HepG2 (cell line): Measurements from ENCODE around the gene TFAP2A.

Experiments
- AFF4 ChIP-seq: sonication (generic); formaldehyde crosslinking; IDR thresholded peaks from 2 replicates; pipeline ENCODE4 v1.4.0; 2020; ENCODE audit warnings: missing genetic modification reagents
- CHD4 ChIP-seq: fragments of 200-600 bp; sonication (generic); IDR thresholded peaks from 2 replicates; pipeline ENCODE4 v1.7.0; 2017; ENCODE audit warnings: mild to moderate bottlenecking, low read length, borderline replicate concordance
- KMT2A ChIP-seq: sonication (generic); formaldehyde crosslinking; IDR thresholded peaks from 2 replicates; pipeline ENCODE4 v1.4.0; 2020; ENCODE audit warnings: missing genetic modification reagents
- WIZ ChIP-seq: sonication (generic); formaldehyde crosslinking; IDR thresholded peaks from 2 replicates; pipeline ENCODE4 v1.5.1; 2020; ENCODE audit warnings: mild to moderate bottlenecking, missing genetic modification reagents
- ZNF274 ChIP-seq: sonication (generic); formaldehyde crosslinking; IDR thresholded peaks from 2 replicates; pipeline ENCODE4 v1.5.1; 2020; ENCODE audit warnings: mild to moderate bottlenecking, missing genetic modification reagents
- ZNF605 ChIP-seq: sonication (generic); formaldehyde crosslinking; IDR thresholded peaks from 2 replicates; pipeline ENCODE4 v1.8.0; 2022; ENCODE audit warnings: mild to moderate bottlenecking, missing genetic modification reagents
- ZZZ3 ChIP-seq: sonication (generic); formaldehyde crosslinking; IDR thresholded peaks from 2 replicates; pipeline ENCODE4 v1.4.0; 2020; ENCODE audit warnings: missing genetic modification reagents, mild to moderate bottlenecking, borderline replicate concordance
- TF ChIP-seq, protein P1 (sequence below): sonication (generic); formaldehyde crosslinking; IDR thresholded peaks from 2 replicates; pipeline ENCODE4 v1.5.0; 2020; ENCODE audit warnings: mild to moderate bottlenecking, missing genetic modification reagents, moderate library complexity
- TF ChIP-seq, protein P2 (sequence below): fragments of 450-650 bp; IDR thresholded peaks from 2 replicates; pipeline ENCODE4 v1.6.1; 2017; ENCODE audit warnings: mild to moderate bottlenecking
- TF ChIP-seq, protein P3 (sequence below): sonication (generic); formaldehyde crosslinking; IDR thresholded peaks from 2 replicates; pipeline ENCODE4 v1.4.0; 2020; ENCODE audit warnings: missing genetic modification reagents

DNA sequence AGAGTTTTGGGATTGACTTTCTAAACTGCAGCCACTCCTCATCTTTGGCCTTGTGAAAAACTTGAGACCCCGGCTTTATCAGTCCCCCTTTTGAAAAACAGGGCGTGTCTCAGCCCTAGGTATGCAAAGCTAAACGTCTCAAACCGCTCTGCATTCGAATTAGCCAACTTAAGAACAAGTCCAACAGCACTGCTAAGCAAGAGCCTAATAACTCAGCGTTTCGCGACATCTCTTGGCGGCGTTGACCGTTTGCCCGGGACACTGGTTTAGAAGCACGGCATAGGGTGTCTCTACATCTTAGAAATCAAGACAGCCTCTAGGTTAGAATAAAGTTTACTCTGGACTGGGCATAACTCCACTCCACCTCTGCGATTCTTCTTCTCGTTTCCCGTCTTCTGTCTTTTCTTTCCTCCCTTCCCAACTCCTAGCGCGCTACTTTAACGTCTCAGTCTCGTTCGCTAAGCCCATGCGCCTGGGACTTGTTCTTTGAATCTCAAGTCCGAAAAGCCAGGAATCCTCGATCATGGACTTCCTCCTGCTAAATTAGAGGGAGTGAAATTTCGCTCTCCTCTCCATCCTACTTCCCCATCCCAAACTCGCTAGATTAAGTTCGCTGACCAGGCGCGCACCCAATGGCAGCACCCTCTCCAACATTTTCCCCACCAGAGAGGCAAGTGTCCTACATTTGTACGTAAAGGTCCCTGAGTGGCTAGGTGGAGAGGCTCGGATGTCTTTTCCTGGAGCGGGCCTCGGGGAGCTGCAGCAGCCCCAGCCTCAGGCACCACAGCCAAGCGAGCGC, 10.5 kb upstream of the TFAP2A start:
- TF ChIP-seq WIZ (no peak), ZNF274 (CRISPR knock-in tag) (no peak), ZZZ3 (CRISPR knock-in tag) (no peak), CHD4 (no peak), AFF4 (CRISPR knock-in tag) (no peak), KMT2A (CRISPR knock-in tag) (no peak), ZNF605 (CRISPR knock-in tag) (no peak)
- TF ChIP-seq, protein P1, sequence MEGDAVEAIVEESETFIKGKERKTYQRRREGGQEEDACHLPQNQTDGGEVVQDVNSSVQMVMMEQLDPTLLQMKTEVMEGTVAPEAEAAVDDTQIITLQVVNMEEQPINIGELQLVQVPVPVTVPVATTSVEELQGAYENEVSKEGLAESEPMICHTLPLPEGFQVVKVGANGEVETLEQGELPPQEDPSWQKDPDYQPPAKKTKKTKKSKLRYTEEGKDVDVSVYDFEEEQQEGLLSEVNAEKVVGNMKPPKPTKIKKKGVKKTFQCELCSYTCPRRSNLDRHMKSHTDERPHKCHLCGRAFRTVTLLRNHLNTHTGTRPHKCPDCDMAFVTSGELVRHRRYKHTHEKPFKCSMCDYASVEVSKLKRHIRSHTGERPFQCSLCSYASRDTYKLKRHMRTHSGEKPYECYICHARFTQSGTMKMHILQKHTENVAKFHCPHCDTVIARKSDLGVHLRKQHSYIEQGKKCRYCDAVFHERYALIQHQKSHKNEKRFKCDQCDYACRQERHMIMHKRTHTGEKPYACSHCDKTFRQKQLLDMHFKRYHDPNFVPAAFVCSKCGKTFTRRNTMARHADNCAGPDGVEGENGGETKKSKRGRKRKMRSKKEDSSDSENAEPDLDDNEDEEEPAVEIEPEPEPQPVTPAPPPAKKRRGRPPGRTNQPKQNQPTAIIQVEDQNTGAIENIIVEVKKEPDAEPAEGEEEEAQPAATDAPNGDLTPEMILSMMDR (CRISPR knock-in tag) = no peak
- TF ChIP-seq, protein P2, sequence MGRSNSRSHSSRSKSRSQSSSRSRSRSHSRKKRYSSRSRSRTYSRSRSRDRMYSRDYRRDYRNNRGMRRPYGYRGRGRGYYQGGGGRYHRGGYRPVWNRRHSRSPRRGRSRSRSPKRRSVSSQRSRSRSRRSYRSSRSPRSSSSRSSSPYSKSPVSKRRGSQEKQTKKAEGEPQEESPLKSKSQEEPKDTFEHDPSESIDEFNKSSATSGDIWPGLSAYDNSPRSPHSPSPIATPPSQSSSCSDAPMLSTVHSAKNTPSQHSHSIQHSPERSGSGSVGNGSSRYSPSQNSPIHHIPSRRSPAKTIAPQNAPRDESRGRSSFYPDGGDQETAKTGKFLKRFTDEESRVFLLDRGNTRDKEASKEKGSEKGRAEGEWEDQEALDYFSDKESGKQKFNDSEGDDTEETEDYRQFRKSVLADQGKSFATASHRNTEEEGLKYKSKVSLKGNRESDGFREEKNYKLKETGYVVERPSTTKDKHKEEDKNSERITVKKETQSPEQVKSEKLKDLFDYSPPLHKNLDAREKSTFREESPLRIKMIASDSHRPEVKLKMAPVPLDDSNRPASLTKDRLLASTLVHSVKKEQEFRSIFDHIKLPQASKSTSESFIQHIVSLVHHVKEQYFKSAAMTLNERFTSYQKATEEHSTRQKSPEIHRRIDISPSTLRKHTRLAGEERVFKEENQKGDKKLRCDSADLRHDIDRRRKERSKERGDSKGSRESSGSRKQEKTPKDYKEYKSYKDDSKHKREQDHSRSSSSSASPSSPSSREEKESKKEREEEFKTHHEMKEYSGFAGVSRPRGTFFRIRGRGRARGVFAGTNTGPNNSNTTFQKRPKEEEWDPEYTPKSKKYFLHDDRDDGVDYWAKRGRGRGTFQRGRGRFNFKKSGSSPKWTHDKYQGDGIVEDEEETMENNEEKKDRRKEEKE = no peak
- TF ChIP-seq, protein P3, sequence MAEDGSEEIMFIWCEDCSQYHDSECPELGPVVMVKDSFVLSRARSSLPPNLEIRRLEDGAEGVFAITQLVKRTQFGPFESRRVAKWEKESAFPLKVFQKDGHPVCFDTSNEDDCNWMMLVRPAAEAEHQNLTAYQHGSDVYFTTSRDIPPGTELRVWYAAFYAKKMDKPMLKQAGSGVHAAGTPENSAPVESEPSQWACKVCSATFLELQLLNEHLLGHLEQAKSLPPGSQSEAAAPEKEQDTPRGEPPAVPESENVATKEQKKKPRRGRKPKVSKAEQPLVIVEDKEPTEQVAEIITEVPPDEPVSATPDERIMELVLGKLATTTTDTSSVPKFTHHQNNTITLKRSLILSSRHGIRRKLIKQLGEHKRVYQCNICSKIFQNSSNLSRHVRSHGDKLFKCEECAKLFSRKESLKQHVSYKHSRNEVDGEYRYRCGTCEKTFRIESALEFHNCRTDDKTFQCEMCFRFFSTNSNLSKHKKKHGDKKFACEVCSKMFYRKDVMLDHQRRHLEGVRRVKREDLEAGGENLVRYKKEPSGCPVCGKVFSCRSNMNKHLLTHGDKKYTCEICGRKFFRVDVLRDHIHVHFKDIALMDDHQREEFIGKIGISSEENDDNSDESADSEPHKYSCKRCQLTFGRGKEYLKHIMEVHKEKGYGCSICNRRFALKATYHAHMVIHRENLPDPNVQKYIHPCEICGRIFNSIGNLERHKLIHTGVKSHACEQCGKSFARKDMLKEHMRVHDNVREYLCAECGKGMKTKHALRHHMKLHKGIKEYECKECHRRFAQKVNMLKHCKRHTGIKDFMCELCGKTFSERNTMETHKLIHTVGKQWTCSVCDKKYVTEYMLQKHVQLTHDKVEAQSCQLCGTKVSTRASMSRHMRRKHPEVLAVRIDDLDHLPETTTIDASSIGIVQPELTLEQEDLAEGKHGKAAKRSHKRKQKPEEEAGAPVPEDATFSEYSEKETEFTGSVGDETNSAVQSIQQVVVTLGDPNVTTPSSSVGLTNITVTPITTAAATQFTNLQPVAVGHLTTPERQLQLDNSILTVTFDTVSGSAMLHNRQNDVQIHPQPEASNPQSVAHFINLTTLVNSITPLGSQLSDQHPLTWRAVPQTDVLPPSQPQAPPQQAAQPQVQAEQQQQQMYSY (CRISPR knock-in tag) = no peak
